Rectal smooth muscle tissue (tissue), 1 donor: ENCODE results near the gene KRIT1.
"Not testable (repeated sequence)": the region's sequence is repeated elsewhere in the genome, so short reads cannot be mapped to it uniquely, and the experiment has no call there.

Source experiments
- H3K27ac ChIP-seq: one replicate; pipeline ENCODE4 v1.7.0; 2013; ENCODE audit warnings: low read depth, low read length, inconsistent platforms
- H3K27me3 ChIP-seq: one replicate; pipeline ENCODE4 v1.7.0; 2013; ENCODE audit warnings: low read length; ENCODE audit not compliant: control insufficient read depth, insufficient read depth
- H3K36me3 ChIP-seq: one replicate; pipeline ENCODE4 v1.7.0; 2013; ENCODE audit warnings: low read length; ENCODE audit not compliant: control insufficient read depth, insufficient read depth
- H3K4me1 ChIP-seq: one replicate; pipeline ENCODE4 v1.7.0; 2013; ENCODE audit warnings: low read length; ENCODE audit not compliant: control insufficient read depth, insufficient read depth
- H3K4me3 ChIP-seq: one replicate; pipeline ENCODE4 v1.7.0; 2013; ENCODE audit warnings: low read length
- H3K9ac ChIP-seq: one replicate; pipeline ENCODE4 v1.7.0; 2013; ENCODE audit warnings: low read length

KRIT1 gene

DNA sequence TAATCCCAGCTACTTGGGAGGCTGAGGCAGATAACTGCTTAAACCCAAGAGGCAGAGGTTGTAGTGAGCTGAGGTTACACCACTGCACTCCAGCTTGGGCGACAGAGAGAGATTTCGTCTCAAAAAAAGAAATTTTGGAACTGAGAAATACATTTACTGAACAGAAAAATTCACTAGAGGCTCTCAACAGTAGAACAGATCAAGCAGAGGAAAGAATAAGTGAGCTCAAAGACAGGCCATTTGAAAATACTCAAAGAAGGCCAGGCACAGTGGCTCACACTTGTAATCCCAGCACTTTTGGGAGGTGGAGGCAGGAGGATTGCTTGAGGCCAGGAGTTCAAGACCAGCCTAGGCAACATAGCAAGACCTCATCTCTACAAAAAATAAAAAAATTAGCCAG lies 76.2 kb downstream of the KRIT1 start:
- not testable (repeated sequence) for H3K27me3 ChIP-seq, H3K4me1 ChIP-seq, H3K4me3 ChIP-seq, H3K9ac ChIP-seq, H3K36me3 ChIP-seq, H3K27ac ChIP-seq

DNA sequence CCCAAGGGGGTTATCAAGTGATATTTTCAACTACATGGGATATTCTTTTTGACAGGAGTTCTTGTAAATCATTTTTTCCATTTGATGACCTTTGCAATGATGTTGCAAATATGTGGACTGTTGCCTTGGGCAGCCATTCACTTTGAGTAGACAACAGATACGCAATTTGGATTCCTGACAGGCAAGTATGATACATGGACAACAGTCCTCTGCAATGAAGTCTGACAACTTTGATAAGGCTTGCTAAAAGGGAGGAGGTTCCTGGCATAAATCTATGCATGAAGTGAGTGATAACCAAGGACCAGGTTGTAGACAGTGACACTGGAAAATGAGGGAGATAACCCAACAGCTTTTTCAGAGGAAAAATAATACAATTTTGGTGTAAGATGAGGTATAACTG lies 84.4 kb downstream of the KRIT1 start:
- Histone ChIP-seq H3K27me3 (no peaks in the 10 kb centered on the region), H3K27ac (no peak overlapping the region), H3K4me3 (no peak overlapping the region), H3K36me3 (no peaks in the 10 kb centered on the region), H3K9ac (no peak overlapping the region), H3K4me1 (no peaks in the 10 kb centered on the region)

DNA sequence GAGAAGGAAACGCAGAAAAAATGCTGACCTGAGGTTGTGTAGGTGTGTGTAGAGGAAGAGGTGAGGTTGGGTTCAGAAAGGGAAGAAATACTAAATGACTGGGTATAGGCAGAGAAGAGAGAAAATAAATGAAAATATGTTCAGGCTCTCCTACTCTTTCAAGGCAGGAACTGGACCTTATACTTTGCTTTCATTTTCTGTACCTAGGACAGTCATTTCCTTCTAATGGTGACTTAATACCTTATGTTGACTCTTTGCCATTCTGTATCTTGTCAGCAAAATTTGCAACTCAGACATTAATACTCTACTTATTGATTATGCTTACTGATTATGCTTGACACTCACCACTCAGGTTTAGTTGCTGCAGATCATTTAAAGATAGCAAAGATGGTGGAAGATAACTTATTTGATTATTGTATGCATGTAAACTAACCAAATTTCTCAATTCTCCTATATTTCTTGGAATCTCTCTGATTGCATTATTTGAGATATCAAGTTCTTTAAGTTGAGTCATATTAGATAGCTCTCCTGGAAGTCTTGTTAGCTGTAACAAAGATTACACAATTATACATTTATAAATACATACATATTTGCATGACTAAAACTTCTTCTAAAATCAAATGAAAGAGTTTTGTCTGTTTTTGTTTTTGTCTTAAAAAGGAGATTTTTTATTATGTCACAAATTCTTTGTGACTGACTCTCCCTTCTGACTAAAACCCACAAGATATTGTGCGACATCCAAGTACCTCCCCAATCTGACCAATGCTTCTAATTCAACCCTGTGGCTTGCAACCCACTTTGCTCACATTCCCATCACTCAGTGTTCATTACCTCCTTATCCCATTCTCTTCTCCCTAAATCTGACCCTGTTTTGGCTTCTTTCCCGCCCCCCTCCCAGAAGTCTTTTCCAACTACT lies 86.8 kb downstream of the KRIT1 start:
- Histone ChIP-seq H3K4me1 (no peaks in the 10 kb centered on the region), H3K27ac (no peak overlapping the region), H3K36me3 (no peaks in the 10 kb centered on the region), H3K4me3 (no peak overlapping the region), H3K9ac (no peak overlapping the region), H3K27me3 (no peaks in the 10 kb centered on the region)

DNA sequence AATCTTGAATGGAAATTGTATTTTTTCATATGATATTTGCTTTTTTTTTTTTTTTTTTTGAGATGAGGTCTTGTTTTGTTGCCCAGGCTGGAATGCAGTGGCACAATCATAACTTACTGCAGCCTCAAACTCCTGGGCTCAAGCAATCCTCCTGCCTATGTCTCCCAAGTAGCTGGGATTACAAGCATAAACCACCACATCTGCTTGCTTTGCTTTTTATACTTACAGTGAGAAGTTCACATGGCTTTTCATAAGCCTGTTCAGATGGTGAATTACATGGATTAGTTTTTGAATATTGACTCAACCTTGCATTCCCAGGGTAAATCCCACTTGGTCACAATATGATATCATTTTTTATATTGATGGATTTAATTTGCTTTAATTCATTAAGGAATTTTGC lies 88.7 kb downstream of the KRIT1 start:
- Histone ChIP-seq H3K27ac (no peak overlapping the region), H3K36me3 (no peaks in the 10 kb centered on the region), H3K4me3 (no peak overlapping the region), H3K4me1 (no peaks in the 10 kb centered on the region), H3K9ac (no peak overlapping the region), H3K27me3 (no peaks in the 10 kb centered on the region)

DNA sequence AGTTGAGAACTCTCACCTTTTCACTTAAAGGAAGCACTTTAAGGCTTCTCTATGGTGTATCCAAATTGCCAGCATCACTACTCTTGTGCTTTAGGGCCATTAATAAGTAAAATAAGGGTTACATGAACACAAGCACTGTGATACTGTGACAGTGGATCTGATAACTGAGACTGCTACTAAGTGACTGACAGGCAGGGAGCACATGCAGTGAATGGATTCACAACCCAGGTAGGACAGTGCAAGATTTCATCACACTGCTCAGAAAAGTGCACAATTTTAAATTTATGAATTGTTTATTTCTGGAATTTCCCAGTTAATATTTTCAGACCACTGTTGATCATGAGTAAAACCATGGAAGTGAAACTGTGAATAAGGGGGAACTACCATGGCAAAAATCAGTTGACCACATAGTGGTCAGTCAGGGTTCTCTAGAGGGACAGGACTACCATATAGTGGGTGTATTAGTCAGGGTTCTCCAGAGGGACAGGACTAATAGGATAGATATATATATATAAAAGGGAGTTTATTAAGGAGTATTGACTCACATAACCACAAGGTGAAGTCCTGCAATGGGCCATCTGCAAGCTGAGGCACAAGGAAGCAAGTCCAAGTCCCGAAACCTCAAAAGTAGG lies 90.5 kb downstream of the KRIT1 start:
- H3K27ac ChIP-seq: no peak overlapping the region
- H3K27me3 ChIP-seq: no peaks in the 10 kb centered on the region
- H3K36me3 ChIP-seq: no peaks in the 10 kb centered on the region
- H3K4me1 ChIP-seq: no peaks in the 10 kb centered on the region
- no peak overlapping the region for H3K4me3 ChIP-seq
- H3K9ac ChIP-seq: no peak overlapping the region

DNA sequence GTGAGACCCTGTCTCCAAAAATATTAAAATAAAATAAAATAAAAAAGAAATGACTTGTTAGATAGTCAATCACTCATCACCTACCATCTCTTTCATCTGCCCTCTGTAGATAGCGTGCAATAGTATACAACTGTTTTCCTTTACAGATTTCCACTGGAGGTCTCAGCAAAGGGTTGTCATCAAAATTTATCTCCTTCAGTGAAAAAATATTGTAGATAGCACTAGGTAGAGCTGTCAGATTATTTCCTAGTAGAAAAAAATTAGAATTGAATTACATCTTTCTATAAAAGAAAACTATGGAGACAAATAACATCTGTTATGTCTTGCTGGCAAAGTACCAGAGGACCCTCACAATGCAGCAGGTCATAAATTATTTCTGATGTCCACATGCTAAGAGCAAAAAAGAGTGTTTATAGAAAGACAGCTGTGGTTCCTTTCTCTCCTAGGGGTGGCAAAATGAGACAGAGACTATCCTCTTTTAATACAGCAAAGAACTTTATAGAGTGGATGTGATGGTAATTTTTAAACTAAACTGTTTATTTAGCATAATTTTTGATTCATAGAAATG lies 95.2 kb downstream of the KRIT1 start:
- no peak overlapping the region for H3K27ac ChIP-seq
- H3K27me3 ChIP-seq: no peaks in the 10 kb centered on the region
- H3K9ac ChIP-seq: no peak overlapping the region
- H3K36me3 ChIP-seq: no peaks in the 10 kb centered on the region
- no peak overlapping the region for H3K4me3 ChIP-seq
- H3K4me1 ChIP-seq: no peaks in the 10 kb centered on the region

DNA sequence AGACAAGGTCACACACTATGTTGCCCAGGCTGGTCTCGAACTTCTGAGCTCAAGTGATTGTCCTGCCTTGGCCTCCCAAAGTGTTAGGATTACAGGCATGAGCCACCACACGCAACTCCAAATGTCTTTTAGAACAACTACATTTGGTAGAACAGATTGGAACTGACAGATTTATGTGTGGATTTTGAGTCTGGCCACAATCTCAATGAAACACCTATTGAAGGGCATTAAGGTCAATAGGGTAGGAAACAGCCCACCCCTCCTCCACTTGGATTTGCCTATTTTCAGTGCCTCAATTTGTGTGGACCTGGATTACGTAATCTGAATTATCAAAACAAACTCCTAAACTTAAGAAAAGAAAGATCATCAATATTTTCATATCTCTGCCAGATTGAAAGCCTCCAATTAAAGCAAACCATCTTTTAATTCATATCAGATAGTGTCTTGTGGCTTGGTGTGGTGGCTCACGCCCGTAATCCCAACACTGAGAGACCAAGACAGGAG lies 95.9 kb downstream of the KRIT1 start:
- Histone ChIP-seq H3K36me3 (no peaks in the 10 kb centered on the region), H3K27ac (no peak overlapping the region), H3K4me3 (no peak overlapping the region), H3K9ac (no peak overlapping the region), H3K27me3 (no peaks in the 10 kb centered on the region), H3K4me1 (no peaks in the 10 kb centered on the region)
